HuH-7 (cell line): ENCODE measurements around the gene MARCHF3.
"Not testable (repeated sequence)": the region's sequence is repeated elsewhere in the genome, so short reads cannot be mapped to it uniquely, and the experiment has no call there.

Source experiments
- DNase-seq: peaks from one replicate; pipeline ENCODE4 v3.0.0; 2011; ENCODE audit warnings: low spot score

MARCHF3 gene

DNA sequence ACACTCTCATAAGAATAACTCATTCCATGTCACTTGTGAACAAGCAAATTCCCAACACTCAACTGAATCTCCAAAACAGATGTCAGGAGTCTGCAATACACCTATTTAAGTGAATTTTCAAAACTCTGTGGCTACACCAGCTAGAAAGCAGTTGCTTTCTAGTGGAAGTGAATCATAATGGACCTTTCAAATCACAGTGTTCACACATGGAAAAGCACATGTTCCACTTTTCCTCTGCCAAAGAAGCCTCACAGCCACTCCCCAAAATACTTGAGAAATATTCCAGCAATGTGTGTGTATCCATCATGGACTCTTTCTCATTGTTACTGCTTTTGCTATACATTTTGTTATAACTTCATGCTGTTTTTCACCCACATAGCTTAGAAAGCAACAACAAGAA is 17.4 kb downstream of the MARCHF3 start:
- DNase-seq: no peak

- no peak for DNase-seq
Observed at GRCh38 chr5:127011961-127012644, 18.3 kb downstream of the MARCHF3 start.

- no peak for DNase-seq
Observed at GRCh38 chr5:127011153-127011552, 19.2 kb downstream of the MARCHF3 start.

DNA sequence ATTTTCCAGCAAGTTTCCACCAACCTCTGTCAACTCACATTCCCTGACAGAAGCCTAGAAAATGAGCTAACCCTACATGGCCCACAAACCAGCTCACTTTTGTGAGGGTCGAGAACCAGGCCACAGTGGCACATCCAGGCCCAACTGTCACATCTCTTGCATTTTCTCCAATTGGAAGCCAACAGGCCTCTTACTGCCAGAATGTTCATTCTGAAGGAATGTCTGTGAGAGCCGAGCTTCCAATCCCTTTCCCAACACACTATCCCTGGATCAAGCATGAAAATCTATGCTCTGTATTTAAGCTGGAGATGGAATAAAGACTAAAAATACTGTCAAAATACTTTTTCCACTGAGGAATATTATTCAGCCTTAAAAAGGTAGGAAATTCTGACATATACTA is 20.0 kb downstream of the MARCHF3 start:
- DNase-seq: no peak

DNA sequence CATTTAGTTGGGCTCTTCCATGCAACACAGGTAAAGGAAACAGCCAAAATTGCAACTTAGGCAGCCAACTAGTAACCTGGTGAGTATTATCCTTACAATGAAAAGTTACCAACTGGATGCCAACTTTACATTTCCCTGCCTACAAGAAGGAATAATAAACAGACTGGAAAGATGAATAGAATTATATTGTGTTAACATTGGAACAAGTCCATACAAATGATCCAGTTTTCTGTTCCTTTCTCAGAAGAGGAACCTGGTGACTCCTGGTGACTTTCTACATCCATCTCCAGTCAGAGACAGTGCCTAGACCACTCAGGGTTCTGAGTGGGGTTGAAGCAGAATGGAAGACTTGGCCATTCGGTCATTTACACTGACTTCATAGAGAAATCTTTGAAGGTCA is 20.6 kb downstream of the MARCHF3 start:
- DNase-seq: no peak

DNA sequence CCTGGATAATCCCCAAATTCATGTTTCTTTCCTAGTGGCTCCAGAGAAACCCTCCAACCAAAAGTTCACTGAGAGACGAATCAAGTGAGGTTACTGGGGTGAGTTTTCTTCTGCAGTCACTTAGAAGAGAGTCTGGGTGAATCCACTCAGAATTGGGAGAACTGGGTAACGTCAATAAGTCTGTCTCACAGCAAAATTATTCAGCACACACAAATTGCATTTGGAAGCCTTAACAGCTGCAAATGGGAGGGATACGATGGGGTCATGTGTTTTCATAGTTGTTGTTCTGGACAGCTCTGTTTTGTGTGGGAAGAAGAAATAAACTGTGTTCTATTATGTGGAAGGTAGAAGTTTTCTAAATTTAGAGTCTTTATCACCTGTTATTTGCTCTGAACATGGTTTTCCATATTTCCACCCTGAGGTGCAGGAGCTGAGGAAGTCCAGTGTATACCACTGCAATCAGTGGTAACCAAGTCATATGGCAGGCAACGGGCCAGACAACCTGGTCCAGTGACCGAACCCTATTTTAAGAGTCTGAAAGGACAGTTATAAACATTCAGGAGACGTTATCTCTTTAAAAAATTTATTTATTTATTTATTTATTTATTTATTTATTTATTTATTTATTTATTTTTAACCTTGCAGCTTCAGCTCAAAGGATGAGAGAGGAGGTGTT is 21.9 kb downstream of the MARCHF3 start:
- DNase-seq: no peak

- DNase-seq: no peak
Observed at GRCh38 chr5:127007522-127007921, 22.8 kb downstream of the MARCHF3 start.

DNA sequence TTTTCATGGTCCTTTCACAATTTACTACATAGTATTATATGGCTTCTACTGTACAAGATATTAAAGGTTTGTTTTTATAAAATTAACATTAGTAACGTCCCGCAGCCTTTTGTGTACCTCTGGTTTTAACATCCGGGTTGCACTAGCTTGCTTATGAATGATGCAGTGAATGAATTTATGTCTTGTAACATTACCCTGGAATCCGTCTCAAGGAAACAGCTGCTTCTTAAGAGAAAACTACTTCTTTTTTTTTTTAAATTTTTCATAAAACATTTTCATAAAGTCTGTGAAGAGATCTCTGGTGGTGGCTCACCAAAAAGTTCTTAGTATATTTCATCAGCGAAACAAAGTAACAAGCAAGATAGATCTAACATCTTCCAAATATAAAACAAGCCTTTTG is 23.6 kb downstream of the MARCHF3 start:
- no peak for DNase-seq

DNA sequence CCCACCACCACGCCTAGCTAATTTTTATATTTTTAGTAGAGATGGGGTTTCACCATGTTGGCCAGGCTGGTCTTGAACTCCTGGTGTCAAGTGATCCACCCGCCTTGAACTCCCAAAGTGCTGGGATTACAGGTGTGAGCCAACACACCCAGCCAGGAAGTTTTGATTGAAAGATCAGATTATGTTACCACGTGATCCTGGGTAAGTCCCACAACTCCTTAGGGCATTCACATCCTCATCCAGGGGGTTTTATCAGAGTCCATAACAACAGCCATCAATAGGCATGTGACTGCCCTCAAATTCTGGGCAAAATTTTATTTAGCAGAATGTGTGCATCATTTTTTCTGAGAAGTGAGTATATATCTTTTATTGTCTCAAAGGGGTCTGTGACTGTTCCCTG is 25.1 kb downstream of the MARCHF3 start:
- DNase-seq: not testable (repeated sequence)

DNA sequence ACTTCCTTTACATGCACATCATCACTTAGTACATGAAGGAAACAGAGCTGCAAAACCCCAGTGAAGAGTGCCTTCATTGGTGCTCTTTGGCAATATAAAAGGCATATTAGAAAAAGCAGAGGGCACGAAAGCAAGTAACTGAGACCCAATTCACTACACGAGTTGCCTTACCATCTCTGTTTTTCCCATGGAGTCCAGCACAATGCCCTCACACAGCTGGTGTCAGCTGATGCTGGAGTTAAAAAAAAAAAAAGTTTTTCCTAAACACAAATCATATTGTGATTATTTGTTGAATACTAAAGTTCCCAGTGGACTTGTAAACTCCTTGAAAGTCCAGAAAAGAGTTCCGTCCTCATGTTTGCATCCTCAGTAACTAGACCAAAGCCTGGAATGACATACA is 25.6 kb downstream of the MARCHF3 start:
- DNase-seq: no peak

- DNase-seq: no peak
Observed at GRCh38 chr5:127003798-127004495, 26.4 kb downstream of the MARCHF3 start.

GRCh38 chr5:127002390-127002789 is 28.0 kb downstream of the MARCHF3 start:
- DNase-seq: no peak

GRCh38 chr5:127001621-127002296 is 28.6 kb downstream of the MARCHF3 start:
- no peak for DNase-seq

DNA sequence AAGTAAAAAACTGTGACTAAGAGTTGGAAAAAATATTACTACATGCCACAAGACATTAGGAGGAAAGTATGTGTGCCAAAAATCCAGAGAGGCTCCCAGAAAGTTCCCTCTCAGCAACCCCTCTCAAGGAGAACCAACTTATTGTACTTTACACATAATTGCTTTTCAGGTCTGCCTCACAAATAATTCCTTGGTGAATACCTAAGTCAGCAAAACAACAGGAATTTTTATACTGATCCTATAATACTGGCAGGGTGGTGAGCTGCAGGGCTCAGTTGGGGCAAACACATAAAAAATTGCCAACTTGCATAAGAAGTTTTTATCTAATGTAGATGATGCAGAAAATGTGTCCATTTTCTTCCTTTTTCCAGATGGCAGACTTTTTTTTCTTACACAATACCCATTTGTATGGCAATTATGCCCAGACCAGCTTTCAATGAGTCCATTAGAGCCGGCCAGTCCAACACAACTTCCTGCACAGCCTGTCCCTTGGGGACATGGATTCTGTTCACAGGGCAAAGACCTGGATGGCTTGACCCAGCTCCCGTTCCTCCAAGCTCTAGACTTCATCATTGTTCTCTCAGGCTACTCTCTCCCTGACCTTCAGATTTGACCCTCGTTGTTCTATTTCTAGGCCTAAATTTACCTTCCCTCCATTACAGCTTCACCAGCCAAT is 31.3 kb downstream of the MARCHF3 start:
- no peak for DNase-seq

GRCh38 chr5:126998201-126998631 is 32.1 kb downstream of the MARCHF3 start:
- DNase-seq: no peak

DNA sequence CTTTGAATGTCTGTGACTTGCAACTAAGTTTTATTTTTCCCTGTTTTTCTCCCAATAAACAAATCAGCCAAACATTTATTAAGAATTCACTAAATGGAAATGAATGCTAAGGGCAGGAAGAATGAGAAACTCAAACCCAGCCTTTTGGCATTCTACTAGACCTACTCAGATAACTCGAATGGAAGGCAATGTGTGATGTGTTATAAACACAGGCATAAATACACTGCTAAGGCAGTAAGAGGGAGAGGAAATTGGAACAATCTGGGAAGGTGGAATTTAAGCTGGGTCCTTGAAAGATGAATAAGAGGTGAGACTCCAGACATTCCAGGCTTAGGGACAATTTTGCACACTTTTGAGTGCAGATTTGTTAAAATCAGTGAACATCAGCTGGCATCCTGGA is 34.7 kb downstream of the MARCHF3 start:
- no peak for DNase-seq

DNA sequence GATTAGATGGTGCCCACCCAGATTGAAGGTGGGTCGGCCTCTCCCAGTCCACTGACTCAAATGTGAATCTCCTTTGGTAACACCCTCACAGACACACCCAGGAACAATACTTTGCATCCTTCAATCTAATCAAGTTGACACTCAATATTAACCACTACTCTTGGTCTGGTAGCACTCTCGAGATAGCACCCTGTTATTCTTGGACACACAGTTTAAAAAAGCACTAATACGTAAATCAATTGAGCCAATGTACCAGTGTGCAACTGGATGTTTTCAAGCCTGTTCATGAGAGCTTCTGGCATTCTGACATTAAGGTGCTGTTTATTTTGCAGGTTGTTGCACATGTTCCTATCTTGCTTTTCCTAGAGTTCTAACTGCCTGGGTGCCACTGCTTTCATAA is 35.3 kb downstream of the MARCHF3 start:
- no peak for DNase-seq

GRCh38 chr5:126994485-126994884 is 35.9 kb downstream of the MARCHF3 start:
- no peak for DNase-seq

DNA sequence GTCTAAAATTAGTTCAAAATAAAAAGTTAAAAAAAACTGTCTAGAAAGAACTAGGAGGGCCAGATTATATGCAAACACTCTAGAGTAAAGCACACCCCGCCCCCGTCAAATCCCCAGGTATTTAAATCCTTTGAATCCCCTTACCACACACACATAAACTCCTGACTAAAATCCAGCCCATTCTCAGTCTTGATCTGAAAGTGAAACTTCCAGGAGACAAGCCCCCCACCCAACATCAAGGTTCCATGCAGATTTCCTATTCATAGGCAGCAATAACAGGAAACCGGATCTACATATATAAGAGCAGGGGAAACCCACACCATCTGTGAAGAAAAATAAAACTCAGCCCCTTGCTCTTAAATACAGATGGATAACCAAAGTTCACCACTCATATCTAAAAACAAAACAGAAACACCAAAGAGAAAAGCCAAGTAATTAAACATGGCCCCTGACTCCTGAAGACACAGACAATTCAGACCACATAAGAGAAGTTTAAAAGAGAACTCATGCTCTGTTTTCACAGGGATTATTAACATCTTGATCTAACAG is 42.3 kb downstream of the MARCHF3 start:
- no peak for DNase-seq

DNA sequence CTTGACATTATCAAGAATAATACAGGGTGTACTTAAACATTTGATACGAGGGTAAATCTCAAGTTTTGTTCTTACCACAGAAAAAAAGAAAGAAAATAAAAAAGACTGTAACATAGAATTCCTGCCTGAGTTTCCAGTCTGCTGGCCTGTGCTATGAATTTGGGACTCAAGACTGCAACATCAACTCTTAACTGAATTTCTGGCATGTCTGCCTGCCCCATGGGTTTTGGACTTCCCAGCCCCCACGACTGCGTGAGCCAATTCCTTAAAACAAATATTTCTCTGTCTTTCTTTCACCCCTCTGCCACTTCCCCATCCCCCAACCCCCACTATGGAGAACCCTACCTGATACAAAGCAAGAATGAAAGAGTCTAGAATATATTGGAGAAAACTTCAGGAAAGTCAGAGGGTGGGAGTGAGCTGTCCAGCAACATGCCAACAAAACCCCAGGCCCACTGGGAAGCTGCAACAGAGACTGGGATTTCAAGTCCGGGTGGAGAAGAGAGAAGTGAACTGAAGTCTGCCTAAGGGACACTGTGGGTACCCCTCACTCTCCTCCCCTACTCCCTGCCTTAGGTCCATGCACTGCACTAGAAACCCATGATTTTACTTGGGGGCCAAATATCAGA is 43.0 kb downstream of the MARCHF3 start:
- DNase-seq: no peak

DNA sequence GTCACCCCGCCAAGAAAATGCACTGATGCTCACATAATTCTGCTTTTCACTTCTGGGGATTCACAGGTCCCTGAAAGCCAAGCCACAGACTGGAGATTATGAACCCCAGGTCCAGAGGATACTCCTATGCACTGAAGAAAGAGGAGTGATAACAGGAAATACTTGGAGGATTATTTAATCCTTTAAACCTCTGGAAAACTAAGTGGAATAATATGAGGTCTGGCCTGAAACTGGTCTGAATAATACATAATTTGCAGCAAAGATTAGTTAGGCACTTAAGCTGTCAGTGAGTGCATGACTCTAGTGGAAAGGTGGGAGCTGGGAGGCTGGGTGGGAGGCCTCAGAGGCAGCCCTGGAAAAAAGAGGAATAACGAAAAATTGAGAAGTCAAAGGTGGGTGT is 45.7 kb downstream of the MARCHF3 start:
- no peak for DNase-seq
